Measurements from ENCODE around the gene TEX22. TPM values are rescaled to one million over a fixed set of nuclear protein-coding genes. Genes with fewer than 3 reads are reported as not detected.

The TEX22 gene
- total RNA-seq, 1 experiment from 2014 or later = 4.1 TPM

DNA sequence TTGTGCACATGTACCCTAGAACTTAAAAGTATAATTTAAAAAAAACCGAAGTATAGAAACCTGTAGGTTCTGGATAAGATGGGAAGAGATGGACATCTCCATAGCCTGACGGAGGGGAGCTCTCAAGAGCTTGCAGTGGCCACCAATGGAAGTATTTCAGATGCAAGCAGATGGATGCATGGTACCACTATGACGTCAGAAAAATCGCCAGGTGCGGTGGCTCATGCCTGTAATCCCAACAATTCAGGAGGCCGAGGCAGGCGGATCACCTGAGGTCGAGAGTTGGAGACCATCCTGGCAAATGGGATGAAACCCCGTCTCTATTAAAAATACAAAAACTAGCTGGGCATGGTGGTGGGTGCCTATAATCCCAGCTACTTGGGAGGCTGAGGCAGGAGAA, 3.4 kb downstream of the TEX22 start:
- no TSS peak for BruUV-seq (replicated peaks)
- Mint-ChIP-seq H3K4me3 (ENCODE audit: unreplicated experiment) (no peak overlapping the region), H3K36me3 (ENCODE audit: insufficient read depth, unreplicated experiment) (peaks cover 37% of the 10 kb centered on the region), H3K27ac (ENCODE audit: low read depth, unreplicated experiment) (no peak overlapping the region), H3K27me3 (ENCODE audit: insufficient read depth, unreplicated experiment) (no peaks in the 10 kb centered on the region), H3K4me1 (ENCODE audit: insufficient read depth, unreplicated experiment) (no peaks in the 10 kb centered on the region), H3K9me3 (ENCODE audit: unreplicated experiment) (peaks cover 8% of the 10 kb centered on the region)
- POLR2A ChIA-PET = no interaction called here
- CTCF ChIA-PET = interaction anchor here (0.9 kb wide), 1 partner anchor 131 kb away, joined by 3 read pairs; no protein-coding TSS in a partner anchor
- TF ChIP-seq, protein P1, sequence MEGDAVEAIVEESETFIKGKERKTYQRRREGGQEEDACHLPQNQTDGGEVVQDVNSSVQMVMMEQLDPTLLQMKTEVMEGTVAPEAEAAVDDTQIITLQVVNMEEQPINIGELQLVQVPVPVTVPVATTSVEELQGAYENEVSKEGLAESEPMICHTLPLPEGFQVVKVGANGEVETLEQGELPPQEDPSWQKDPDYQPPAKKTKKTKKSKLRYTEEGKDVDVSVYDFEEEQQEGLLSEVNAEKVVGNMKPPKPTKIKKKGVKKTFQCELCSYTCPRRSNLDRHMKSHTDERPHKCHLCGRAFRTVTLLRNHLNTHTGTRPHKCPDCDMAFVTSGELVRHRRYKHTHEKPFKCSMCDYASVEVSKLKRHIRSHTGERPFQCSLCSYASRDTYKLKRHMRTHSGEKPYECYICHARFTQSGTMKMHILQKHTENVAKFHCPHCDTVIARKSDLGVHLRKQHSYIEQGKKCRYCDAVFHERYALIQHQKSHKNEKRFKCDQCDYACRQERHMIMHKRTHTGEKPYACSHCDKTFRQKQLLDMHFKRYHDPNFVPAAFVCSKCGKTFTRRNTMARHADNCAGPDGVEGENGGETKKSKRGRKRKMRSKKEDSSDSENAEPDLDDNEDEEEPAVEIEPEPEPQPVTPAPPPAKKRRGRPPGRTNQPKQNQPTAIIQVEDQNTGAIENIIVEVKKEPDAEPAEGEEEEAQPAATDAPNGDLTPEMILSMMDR (IDR thresholded peaks at IDR 0.05; ENCODE audit: unreplicated experiment) = no peak
- no peak for DNase-seq (ENCODE audit: unreplicated experiment)
- intact Hi-C loops (cut with micrococcal nuclease) = no loop called here

GRCh38 chr14:105408592-105408991, 10.3 kb downstream of the TEX22 start:
- POLR2A ChIA-PET = no interaction called here
- peaks cover 11% of the 10 kb centered on the region for H3K36me3 Mint-ChIP-seq (ENCODE audit: insufficient read depth, unreplicated experiment)

GRCh38 chr14:105409364-105409763, 11.0 kb downstream of the TEX22 start:
- intact Hi-C loops (cut with micrococcal nuclease) = no loop called here
- ChIA-PET CTCF (interaction anchor here (0.7 kb wide), 1 partner anchor 71 kb away, joined by 4 read pairs; no protein-coding TSS in a partner anchor), POLR2A (no interaction called here)
- BruUV-seq (replicated peaks) = no TSS peak
- Mint-ChIP-seq H3K9me3 (ENCODE audit: unreplicated experiment) (no peaks in the 10 kb centered on the region), H3K27ac (ENCODE audit: low read depth, unreplicated experiment) (no peak overlapping the region), H3K4me3 (ENCODE audit: unreplicated experiment) (no peak overlapping the region), H3K4me1 (ENCODE audit: insufficient read depth, unreplicated experiment) (no peaks in the 10 kb centered on the region), H3K36me3 (ENCODE audit: insufficient read depth, unreplicated experiment) (peaks cover 11% of the 10 kb centered on the region), H3K27me3 (ENCODE audit: insufficient read depth, unreplicated experiment) (peaks cover 10% of the 10 kb centered on the region)
- no peak for DNase-seq (ENCODE audit: unreplicated experiment)
- TF ChIP-seq, protein P1 (IDR thresholded peaks at IDR 0.05; ENCODE audit: unreplicated experiment) = no peak

More at GRCh38 chr14:105408592-105408991, 10.3 kb downstream of the TEX22 start:
- TF ChIP-seq, protein P1 (IDR thresholded peaks at IDR 0.05; ENCODE audit: unreplicated experiment) = no peak
- no TSS peak for BruUV-seq (replicated peaks)
- Mint-ChIP-seq H3K4me3 (ENCODE audit: unreplicated experiment) (no peak overlapping the region), H3K27me3 (ENCODE audit: insufficient read depth, unreplicated experiment) (peaks cover 10% of the 10 kb centered on the region), H3K4me1 (ENCODE audit: insufficient read depth, unreplicated experiment) (no peaks in the 10 kb centered on the region), H3K9me3 (ENCODE audit: unreplicated experiment) (no peaks in the 10 kb centered on the region), H3K27ac (ENCODE audit: low read depth, unreplicated experiment) (no peak overlapping the region)
- no peak for DNase-seq (ENCODE audit: unreplicated experiment)
- CTCF ChIA-PET = no interaction called here
- intact Hi-C loops (cut with micrococcal nuclease) = no loop called here

- H3K4me3 Mint-ChIP-seq (ENCODE audit: unreplicated experiment) = peak overlapping the region; percentile 64
- peaks cover 5% of the 10 kb centered on the region for H3K36me3 Mint-ChIP-seq (ENCODE audit: insufficient read depth, unreplicated experiment)
- H3K9me3 Mint-ChIP-seq (ENCODE audit: unreplicated experiment) = no peaks in the 10 kb centered on the region
- peaks cover 10% of the 10 kb centered on the region for H3K27me3 Mint-ChIP-seq (ENCODE audit: insufficient read depth, unreplicated experiment)
- intact Hi-C loops (cut with micrococcal nuclease) = no loop called here
- CTCF ChIA-PET = interaction anchor here (1.2 kb wide), 1 partner anchor 39 kb away, joined by 3 read pairs; no protein-coding TSS in a partner anchor
- H3K27ac Mint-ChIP-seq (ENCODE audit: low read depth, unreplicated experiment) = no peak overlapping the region
- H3K4me1 Mint-ChIP-seq (ENCODE audit: insufficient read depth, unreplicated experiment) = no peaks in the 10 kb centered on the region
- no TSS peak for BruUV-seq (replicated peaks)
- POLR2A ChIA-PET = no interaction called here
- TF ChIP-seq, protein P1 (IDR thresholded peaks at IDR 0.05; ENCODE audit: unreplicated experiment) = no peak
- DNase-seq (ENCODE audit: unreplicated experiment) = no peak
Observed at GRCh38 chr14:105410642-105411016, 12.3 kb downstream of the TEX22 start.
